Spleen (tissue), 7 donors: Measurements from ENCODE around the gene OR4D6.

ENCODE experiments used
- POLR2A ChIP-seq, 3 donors: fragments of 450-650 bp; IDR thresholded peaks; one replicate each; pipeline ENCODE4 v1.5.1; 2017; ENCODE audit warnings: antibody characterized with exemption in 3 of 3, mild to moderate bottlenecking in 1 of 3
- POLR2AphosphoS5 ChIP-seq, 3 donors: sonication (generic); formaldehyde crosslinking; IDR thresholded peaks; one replicate each; pipeline ENCODE4 v1.5.1; 2017; ENCODE audit warnings: antibody characterized with exemption in 3 of 3
- TF ChIP-seq, protein P1 (sequence below), 11 experiments: fragments of 200-600 bp in 7 of 11; fragments of 450-650 bp in 4 of 11; sonication (generic) in 4 of 11; IDR thresholded peaks in 8 of 11; conservative IDR thresholded peaks in 3 of 11; 1 replicate in 7 of 11; 2 replicates in 4 of 11; pipeline versions ENCODE4 v1.4.0 to v1.8.0; 2016 to 2021; ENCODE audit warnings: antibody characterized with exemption in 11 of 11, inconsistent platforms in 4 of 11, mild to moderate bottlenecking in 1 of 11
- donor health status: DM: no; HTN: no; CAD: no; lungs with moderate emphysema.
- donor health status: DM: no; HTN: no; CAD: no.
- donor health status: DM: no; HTN: no; CAD: no.

DNA sequence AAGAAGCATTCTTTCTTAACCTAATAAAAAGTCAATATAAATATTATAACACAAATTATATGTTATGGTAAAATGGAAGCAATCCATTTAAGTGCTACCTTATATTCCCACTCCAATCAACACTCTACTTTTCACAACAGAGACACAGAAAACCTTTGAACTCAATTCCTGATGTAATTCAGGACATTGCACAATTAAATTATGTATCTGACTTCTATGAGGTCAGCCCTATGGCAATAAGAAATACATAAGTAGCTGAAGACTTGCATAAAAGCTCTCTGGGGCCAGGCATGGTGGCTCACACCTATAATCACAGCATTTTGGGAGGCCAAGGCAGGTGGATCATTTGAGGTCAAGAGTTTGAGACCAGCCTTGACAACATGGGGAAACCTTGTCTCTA is 23.1 kb downstream of the OR4D6 start:
- TF ChIP-seq, protein P1, sequence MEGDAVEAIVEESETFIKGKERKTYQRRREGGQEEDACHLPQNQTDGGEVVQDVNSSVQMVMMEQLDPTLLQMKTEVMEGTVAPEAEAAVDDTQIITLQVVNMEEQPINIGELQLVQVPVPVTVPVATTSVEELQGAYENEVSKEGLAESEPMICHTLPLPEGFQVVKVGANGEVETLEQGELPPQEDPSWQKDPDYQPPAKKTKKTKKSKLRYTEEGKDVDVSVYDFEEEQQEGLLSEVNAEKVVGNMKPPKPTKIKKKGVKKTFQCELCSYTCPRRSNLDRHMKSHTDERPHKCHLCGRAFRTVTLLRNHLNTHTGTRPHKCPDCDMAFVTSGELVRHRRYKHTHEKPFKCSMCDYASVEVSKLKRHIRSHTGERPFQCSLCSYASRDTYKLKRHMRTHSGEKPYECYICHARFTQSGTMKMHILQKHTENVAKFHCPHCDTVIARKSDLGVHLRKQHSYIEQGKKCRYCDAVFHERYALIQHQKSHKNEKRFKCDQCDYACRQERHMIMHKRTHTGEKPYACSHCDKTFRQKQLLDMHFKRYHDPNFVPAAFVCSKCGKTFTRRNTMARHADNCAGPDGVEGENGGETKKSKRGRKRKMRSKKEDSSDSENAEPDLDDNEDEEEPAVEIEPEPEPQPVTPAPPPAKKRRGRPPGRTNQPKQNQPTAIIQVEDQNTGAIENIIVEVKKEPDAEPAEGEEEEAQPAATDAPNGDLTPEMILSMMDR (IDR thresholded peaks at IDR 0.05 in 8 of 11, conservative IDR thresholded peaks at IDR 0.05 in 3 of 11), result no peak
- TF ChIP-seq POLR2AphosphoS5 (IDR thresholded peaks at IDR 0.05), result no peak
- no peak for TF ChIP-seq POLR2A (IDR thresholded peaks at IDR 0.05)
